NCI-H1092 (cell line): ENCODE measurements around the gene ASMTL.
"Not testable (repeated sequence)": the region's sequence is repeated elsewhere in the genome, so short reads cannot be mapped to it uniquely, and the experiment has no call there.

Experiments used
- DNase-seq: peaks from one replicate; lab custom pipeline; 2025; lab: John Stamatoyannopoulos, UW

ASMTL gene

DNA sequence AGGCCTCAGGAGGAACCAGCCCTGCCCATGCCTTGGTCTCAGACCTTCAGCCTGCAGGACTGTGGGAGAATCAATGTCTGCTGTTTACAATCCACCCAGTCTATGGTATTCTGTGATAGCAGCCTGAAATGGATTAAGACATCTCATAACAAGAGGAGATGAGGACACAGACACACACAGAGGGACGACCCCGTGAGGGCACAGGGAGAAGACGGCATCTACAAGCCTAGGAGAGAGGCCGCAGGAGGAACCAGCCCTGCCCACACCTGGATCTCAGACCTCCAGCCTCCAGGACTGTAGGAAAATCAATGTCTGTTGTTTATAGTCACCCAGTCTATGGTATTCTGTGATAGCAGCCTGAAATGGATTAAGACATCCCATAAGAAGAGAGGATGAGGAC is 64.1 kb downstream of the ASMTL start:
- DNase-seq = no peak

DNA sequence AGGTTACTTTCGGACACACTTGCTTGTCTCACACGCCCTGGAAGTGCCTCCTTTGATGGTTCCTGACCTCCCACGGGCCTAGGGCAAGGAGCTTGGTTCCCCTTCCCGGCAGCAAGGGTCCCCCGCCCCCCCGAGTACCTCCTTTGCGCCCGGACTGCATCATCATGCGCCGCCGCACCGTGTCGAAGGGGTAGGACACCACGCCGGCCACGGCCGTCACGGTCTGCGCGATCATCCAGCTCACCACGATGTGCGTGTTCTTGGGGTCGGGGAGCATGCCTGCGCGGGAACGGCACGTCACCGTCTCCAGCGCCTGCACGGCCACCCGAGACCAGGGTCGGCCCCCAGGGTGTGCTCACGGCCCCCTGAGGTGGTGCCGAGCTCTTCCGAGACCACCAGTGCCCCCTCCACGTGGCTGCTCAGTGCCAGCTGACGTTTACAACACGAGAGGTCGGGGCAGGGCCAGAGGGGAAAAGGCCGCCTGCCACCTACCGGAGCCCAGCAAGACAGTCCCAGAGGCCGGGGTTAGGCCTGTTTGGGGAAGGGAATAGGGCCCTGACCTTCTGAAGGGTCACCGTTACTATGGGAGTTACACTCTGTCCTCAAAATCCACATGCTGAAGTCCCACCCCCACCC is 65.5 kb downstream of the ASMTL start:
- no peak for DNase-seq

- no peak for DNase-seq
Measured at GRCh38 chrX:1386338-1387127, 66.2 kb downstream of the ASMTL start.

DNA sequence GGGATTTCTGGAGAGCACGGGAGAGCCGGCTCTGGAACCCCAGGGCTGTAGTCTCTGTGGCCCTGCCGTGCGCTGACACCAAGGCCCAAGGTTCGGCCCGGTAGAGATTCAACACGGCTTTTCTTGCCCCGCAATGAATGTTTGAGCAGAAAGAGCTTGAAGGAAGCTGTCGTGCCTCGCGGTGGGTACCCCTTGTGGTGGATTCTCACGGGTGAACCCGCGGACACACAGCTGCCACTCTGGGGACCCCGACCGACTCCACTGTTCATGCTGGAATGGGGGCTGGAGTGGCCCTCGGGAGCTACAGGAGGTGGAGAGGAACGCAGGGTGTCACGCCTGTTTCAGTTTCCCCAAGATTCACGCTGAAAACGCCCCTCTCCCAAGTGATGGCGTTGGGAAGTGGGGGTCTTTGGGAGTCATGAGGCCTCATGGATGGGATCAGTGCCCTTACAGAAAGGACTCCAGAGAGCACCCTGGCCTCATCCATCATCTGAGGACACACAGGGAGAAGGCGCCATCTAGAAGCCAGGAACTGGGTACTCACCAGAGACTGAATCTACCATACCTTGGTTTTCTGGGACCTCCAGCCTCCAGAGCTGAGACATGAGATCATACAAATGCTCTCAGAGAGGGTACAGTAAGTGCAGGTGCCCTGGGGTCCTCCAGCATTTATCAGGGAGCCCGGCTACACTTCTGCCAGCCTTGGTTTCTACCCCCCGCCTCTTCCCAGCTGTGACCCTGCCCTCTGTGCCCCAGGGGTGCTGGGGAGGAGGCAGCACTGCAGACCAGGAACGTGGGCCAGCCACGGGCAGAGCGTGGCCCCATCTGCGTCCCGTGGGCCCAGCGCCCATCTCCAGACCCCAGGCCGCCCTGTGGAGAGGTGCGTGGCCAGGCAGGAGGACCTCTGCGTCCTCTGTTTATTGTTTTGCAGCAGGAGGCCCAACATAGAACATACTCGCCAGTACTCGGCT is 67.2 kb downstream of the ASMTL start:
- DNase-seq = no peak

- DNase-seq = no peak
Measured at GRCh38 chrX:1384658-1385252, 68.0 kb downstream of the ASMTL start.

DNA sequence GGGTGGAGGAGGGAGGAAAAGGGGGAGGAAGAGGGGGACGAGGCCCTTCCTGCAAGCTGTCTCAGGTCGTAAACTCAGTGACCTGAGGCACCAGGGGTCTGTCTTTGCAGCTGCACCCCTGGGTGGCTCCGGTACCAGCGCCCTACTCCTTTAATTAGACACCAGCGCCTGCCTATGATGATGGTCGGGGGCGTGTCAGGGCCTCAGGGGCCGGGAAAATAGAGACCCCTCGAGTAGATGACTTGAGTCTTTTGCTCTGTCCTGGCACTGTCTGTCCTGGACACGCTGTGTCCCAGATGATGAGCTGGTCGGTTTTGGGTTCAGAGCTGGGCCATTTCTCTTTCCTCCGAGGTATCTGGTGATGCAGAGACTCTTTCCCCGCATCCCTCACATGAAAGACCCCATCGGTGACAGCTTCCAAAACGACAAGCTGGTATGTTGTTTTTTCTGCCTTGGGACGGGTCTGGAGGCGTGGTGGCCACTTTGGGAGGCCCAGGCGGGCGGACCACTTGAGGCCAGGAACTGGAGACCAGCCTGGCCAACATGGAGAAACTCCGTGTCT is 72.0 kb downstream of the ASMTL start:
- DNase-seq = no peak

GRCh38 chrX:1378306-1378759 is 74.4 kb downstream of the ASMTL start:
- no peak for DNase-seq

DNA sequence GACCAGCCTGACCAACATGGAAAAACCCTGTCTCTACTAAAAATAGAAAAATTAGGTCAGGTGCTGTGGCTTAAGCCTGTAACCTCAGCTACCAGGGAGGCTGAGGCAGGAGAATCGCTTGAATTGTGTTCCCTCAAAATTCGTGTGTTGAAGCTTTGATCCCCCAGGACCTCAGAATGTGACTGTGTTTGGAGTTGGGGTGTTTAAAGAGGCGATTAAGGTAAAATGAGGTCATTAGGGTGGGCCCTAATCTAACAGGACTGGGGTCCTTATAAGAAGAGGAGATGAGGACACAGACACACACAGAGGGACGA is 84.4 kb downstream of the ASMTL start:
- no peak for DNase-seq

DNA sequence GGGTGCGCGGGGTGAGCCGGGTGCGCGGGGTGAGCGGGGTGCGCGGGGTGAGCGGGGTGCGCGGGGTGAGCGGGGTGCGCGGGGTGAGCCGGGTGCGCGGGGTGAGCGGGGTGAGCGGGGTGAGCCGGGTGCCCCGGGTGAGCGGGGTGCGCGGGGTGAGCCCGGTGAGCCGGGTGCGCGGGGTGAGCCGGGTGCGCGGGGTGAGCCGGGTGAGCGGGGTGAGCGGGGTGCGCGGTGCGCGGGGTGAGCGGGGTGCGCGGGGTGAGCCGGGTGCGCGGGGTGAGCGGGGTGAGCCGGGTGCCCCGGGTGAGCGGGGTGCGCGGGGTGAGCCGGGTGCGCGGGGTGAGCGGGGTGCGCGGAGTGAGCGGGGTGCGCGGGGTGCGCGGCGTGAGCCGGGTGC is 86.3 kb downstream of the ASMTL start:
- not testable (repeated sequence) for DNase-seq

DNA sequence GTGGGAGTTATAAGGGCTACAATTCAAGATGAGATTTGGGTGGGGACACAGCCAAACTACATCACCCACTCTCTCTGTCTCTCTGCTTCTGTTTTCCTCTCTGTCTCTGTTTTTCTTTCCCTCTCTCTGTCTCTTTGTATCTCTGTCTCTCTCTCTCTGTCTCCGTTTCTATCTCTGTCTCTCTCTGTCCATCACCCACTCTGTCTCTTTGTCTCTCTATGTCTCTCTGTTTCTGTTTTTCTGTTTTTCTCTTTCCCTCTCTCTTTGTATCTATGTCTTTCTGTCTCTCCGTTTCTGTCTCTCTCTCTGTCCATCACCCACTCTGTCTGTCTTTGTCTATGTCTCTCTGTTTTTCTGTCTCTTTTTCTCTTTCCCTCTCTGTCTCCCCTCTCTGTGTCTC is 90.8 kb downstream of the ASMTL start:
- DNase-seq = no peak

DNA sequence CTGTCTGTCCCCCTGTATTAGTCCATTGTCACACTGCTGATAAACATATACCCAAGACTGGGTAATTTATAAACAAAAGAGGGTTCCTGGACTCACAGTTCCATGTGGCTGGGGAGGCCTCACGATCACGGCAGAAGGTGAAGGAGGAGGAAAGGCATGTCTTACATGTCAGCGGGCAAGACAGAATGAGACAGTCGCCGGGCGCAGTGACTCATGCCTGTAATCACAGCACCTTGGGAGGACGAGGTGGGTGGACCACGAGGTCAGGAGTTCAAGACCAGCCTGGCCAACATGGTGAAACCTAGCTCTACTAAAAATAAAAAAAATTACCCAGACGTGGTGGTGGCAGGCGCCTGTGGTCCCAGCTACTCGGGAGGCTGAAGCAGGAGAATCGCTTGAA is 91.4 kb downstream of the ASMTL start:
- no peak for DNase-seq

- DNase-seq = no peak
Measured at GRCh38 chrX:1360171-1360570, 92.5 kb downstream of the ASMTL start.

DNA sequence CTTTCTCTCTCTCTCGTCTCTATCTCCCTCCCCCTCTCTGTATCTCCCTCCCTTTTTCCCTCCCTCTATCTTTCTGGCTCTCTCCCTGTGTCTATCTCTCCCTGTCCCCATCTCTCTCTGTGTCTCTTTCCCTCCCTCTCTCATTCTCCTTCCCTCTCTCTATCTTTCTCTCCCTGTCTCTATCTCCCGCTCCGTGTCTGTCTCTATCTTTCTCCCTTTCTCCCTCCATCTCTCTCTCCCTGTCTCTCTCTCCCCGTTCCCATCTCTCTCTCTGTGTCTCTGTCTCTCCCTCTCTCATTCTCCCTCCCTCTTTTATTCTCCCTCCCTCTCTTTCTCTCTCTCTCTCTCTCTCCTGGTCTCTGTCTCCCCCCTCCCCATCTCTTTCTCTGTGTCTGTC is 93.2 kb downstream of the ASMTL start:
- no peak for DNase-seq

- DNase-seq = no peak
Measured at GRCh38 chrX:1358793-1359476, 93.8 kb downstream of the ASMTL start.

DNA sequence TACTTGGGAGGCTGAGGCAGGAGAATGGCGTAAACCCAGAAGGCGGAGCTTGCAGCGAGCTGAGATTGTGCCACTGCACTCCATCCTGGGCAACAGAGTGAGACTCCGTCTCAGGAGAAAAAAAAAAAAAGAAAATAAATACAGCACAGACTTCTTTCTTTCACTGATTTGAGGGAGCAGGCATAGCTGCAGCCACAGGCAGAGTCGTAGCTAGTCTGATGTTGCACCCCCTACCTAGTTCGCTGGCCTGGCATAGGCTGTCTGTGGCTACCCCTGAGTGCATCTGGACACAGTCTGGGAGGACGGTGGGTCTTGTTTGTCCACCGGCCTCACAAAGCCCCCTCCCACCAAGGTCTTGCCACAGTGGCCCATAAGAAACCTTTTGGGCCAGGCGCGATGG is 94.7 kb downstream of the ASMTL start:
- no peak for DNase-seq

- no peak for DNase-seq
Measured at GRCh38 chrX:1355131-1356046, 97.3 kb downstream of the ASMTL start.

GRCh38 chrX:1354036-1355019 is 98.4 kb downstream of the ASMTL start:
- DNase-seq = no peak
